Epithelial cell of proximal tubule (primary cell): ENCODE data around the gene SACS. TPM values are rescaled to one million over a fixed set of nuclear protein-coding genes. Genes with fewer than 3 reads are reported as not detected.

ENCODE experiments used
- DNase-seq: peaks from one replicate; pipeline ENCODE4 v3.0.0-alpha.2; 2011; ENCODE audit warnings: low read depth
- H3K4me3 ChIP-seq: 2 replicates; pipeline ENCODE4 v1.5.1; 2011; ENCODE audit warnings: low read depth, mild to moderate bottlenecking, low read length
- total RNA-seq: library from RNA; depleted of rRNA; stranded (reverse); fragments of >200 nt; gene quantifications from 2 replicates; pipeline ENCODE4 v1.2.3, GENCODE V29; 2015
- TF ChIP-seq, protein P1 (sequence below): conservative IDR thresholded peaks from 2 replicates; pipeline ENCODE4 v1.5.1; 2012; ENCODE audit warnings: low read depth, mild to moderate bottlenecking, low read length

Gene SACS
- total RNA-seq, 1 donor from 2014 or later, result 70.9 TPM

DNA sequence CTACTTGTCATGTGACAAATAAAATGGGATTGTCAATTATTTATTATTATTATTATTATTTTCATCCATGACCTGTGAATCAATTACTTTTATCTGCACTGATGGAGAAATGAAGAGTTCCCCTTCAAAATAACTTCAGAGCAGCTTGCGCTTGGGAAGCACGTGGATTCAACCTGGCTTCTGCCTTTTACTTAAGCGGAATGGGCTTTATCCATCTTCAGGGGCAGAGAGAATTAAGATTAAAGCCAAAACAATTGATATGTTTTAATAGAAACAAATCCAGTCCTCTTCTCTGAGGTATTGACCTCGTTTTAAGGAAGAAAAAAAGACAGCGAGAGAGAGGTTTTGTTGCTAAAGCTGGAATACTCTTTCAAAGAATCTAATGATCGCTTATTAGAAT lies 876 bp downstream of the SACS start:
- TF ChIP-seq, protein P1, sequence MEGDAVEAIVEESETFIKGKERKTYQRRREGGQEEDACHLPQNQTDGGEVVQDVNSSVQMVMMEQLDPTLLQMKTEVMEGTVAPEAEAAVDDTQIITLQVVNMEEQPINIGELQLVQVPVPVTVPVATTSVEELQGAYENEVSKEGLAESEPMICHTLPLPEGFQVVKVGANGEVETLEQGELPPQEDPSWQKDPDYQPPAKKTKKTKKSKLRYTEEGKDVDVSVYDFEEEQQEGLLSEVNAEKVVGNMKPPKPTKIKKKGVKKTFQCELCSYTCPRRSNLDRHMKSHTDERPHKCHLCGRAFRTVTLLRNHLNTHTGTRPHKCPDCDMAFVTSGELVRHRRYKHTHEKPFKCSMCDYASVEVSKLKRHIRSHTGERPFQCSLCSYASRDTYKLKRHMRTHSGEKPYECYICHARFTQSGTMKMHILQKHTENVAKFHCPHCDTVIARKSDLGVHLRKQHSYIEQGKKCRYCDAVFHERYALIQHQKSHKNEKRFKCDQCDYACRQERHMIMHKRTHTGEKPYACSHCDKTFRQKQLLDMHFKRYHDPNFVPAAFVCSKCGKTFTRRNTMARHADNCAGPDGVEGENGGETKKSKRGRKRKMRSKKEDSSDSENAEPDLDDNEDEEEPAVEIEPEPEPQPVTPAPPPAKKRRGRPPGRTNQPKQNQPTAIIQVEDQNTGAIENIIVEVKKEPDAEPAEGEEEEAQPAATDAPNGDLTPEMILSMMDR, result no peak
- H3K4me3 ChIP-seq, result peak overlapping the region; percentile 93
- no peak for DNase-seq

DNA sequence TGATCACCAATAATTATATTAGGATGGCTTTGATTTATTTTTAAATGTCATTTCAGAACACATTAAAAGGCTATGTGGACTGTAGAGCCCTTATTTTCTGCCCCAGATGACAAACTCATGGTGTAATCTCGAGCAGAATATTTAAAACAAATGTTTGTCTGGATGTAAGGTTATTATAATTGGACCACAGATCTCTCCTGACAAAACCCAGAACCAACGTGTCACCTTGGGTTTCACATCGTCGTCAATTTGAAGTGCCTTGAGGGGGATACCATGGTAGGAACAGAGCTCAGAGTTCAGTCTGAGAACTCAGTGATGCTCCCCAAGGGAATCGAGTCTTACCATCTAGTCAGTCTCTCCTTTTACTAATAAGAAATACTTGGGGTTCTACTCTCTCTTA lies 2.8 kb downstream of the SACS start:
- no peak overlapping the region for H3K4me3 ChIP-seq
- DNase-seq, result no peak
- TF ChIP-seq, protein P1, result no peak

DNA sequence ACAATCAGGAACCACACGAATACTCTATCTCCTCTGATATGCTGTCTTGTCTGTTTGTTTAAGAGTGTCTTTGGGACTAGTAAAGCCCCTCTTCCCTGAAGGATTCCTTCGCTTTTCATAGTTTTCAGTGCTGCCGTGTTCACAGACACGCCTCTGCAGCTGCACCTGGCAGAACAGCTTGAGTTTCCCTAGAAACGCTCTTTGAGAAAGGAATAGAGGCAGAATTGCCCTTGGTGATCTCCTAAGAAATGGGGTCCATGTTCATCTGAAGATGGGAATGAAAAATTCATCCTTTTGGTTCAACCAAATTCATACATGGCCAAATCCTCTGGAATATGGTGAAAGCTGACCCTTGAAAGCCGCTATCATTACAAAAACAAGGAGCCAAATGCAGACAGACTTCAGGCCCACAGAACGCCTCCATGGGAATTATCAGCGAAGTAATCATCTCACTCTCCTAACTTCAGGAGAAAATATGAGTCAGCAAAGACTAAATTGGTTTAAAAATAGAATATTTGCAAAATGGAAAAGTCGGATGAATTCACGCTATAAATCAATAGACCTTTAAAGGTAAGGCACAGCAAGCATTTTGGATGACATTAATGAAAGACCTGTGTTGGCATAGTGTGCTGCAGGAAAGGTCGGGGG lies 5.5 kb downstream of the SACS start:
- no peak for DNase-seq
- H3K4me3 ChIP-seq, result no peak overlapping the region

DNA sequence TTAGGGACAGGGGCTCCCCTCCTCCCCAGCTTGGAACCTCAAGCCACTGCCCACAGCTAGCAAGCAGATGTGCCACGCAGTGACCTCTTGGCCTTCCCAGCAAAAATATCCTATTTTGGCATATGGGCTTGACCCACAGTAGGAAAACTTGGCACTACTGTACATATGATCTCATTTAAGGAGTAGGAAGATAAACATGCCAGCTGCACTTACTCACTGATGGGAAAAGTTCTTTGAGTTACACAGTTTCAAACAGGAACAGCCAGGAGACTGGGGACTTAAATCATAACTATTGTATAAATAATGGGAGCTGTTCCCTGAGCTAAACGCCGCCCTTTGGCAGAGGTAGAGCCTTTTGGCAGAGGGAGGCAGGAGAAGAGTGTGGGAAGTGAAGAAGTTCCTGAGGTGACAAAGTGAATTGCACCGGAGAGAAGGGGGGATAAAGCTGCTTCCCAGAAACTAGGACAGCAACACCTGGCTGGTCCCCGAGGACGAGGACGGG lies 6.1 kb downstream of the SACS start:
- TF ChIP-seq, protein P1, result no peak
- peak; percentile 67 for DNase-seq
- H3K4me3 ChIP-seq, result no peak overlapping the region

More for the DNA sequence above, 5.5 kb downstream of the SACS start:
- TF ChIP-seq, protein P1, result no peak

DNA sequence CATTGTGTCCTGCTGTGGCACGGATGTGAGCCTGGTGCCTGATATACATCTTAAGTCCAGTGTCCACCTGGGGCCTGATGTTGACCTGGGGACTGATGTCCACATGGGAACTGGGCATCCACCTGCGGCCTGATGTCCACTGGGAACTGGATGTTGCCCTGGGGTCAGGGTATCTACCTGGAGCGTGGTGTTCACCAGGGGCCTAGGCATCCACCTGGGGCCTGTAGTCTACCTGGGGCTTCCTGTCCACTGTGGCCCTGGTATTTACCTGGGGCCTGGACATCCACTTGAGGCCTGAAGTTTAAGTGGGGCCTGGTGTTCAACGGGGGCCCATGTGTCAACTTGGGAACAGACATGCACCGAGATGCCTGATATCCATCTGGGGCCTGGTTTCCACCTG lies 11.9 kb downstream of the SACS start:
- TF ChIP-seq, protein P1, result no peak
- no peak for DNase-seq
- no peak overlapping the region for H3K4me3 ChIP-seq

DNA sequence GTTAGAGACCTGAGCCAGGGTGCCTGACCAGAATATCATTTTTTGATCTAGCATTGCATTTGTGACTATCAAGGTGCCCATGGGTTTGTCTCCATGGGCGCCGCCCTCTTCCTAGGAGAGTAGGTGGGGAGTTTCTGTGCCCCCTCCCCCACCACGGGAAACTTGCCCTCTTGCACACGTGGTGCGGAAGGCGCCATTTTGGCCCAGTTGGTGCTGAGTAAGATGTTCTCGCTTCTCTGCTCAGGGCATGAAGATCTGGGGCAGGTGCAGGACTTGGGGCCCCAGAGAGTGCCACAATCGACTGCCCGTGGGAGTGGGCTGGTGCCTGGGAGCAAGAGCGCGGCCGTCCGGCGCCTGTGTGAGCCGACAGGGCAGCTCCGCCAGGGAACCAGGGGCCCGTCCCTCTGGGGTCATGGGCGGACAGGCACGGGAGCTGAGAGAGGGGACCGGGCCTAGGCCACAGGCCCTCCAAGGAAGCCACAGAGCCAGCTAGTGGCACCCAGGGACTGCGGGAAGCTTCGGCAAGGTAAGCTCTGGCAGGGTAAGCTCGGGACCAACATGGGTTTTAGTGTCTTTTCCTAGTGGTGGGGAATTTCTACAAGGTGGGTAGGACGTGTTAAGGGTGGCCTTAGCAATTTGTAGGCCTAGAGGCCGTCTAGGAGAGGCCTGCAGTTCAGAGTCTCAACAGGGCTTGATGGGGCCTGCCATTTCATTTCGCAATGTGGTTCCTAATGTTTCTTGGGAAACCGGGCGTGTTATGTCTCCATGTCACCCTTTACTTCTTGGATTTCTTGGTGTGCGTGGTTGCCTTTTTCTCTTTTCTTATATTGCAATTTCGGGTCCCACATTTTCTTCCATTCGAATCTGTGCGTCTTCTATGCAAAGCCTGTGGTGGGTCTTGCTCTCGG lies 14.5 kb downstream of the SACS start:
- no peak for DNase-seq
- H3K4me3 ChIP-seq, result no peak overlapping the region
- TF ChIP-seq, protein P1, result no peak
